NCI-H1930 (cell line): ENCODE results near the gene ALB.

Experiments used
- DNase-seq, 2 experiments: peaks; one replicate each; lab custom pipeline; 2025; lab: John Stamatoyannopoulos, UW

Gene ALB

DNA sequence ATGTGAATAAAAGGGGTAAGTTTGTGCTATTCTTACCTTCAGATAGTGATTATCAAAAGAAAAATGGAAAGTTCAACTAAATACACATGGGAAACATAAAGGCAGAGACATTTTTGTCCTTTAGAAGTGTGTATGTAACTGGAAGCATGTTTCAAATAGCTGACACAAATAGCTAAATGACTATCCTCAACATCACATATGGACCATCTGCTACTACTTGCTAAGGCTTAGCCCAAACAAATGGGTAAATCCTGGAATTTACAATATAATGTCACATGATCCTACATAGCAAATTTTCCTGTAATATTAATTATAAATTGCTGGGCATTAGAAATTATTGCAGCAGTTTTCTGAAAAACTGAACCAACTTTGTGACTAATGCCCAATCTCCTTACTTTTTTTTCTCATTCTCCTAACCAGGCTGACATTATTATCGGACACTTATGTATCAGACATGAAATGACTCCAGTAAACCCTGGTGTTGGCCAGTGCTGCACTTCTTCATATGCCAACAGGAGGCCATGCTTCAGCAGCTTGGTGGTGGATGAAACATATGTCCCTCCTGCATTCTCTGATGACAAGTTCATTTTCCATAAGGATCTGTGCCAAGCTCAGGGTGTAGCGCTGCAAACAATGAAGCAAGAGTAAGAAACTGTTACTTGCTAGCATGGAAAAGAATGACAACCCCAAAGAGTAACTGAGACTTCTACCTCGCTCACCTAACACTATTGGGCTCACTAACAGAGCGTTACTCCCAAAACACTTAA is 48.1 kb downstream of the ALB start:
- DNase-seq, result no peak

DNA sequence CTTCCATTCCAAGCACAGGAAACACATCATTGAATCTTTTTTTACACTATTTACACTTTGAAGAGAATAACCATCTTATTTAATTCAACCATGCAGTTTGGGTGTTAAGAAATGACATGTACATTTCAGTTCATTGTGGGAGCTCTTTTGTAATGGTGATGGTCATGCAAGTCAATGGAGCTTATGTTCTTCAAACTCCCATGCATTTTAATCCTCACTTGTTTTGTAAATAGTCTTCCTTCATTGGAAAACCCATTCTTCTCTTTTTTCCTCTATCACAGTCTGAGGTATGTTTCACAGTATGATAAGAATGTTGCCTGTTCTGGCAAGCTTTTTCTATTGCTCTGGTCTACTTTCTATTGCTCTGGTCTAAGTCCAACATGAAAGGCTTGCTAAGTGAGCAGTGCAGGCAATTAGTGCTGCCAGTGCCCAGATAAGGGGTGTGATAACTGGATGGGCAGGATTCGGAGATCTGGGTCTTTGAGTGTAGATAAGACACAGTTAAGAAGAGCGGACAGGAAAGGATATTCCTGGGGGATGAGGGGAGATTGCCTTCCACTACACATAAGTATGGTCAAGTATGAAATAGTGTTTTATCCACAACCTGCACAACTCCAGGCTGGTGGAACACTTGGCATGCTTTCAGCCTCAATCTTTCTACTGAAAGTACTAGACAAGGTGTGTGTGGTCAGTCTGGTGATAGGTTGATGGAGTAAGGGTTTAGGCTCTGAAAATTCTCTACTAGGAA is 49.0 kb downstream of the ALB start:
- DNase-seq, result no peak

DNA sequence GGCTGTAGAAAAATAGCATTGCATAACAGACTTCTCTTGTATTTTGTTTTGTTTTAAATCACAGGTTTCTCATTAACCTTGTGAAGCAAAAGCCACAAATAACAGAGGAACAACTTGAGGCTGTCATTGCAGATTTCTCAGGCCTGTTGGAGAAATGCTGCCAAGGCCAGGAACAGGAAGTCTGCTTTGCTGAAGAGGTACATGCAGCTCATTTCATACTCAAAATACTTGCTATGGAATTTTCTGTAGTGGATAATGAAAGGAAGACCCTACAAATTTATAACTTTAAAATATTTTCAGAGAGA is 49.6 kb downstream of the ALB start:
- DNase-seq, result no peak

DNA sequence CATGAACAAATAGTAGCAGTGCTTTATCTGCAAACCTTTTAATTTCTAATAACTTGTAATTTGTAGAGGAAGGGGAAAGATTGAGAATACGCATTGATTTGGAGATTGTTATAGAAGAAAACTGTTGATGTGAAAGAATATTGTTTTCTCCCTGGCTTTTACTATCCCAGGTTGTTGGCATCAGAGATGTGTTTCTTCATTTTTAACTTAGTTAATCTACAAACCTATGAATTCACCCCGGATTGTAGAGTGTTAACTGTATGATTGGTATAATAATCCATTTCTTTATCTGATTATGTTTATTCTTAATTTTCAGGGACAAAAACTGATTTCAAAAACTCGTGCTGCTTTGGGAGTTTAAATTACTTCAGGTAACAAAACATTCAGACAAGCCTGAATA is 50.8 kb downstream of the ALB start:
- DNase-seq, result no peak

DNA sequence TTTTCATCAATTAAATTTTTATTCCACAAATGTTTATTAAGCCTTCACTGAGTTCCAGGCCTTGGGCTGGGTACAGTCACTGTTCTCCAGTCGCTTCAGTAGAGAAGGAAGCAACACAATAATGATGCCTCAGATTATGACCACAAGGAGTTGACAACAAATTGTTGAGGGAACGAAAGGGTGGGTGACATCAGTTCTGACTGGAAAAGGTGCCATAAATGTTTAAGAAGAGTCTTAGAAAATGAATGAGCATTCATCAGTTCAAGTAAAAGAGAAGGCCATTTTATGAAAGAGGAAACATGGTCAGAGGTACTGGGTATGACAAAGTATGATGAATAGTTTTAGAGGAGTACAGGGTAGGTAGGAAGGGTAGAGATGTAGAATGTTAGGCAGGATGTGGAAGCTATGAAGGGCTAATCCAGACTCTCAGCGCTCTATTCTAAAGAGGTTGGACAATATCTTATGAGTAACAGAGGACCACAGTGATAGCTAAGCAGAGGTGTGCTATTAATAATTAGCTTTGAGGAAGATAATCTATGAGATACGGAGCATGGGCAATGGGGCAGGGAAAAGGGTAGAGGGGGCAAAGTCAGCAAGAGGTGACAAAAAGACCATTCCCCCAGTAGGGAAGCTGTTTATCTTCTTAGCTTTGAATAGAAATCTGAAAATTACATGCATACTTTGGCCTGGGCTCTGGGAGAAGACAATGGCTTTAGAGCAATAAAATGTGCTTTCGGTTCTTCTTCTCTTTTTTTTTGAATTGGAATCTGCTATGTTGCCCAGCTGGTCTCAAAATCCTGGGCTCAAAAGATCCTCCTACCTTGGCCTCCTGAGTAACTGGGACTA is 52.3 kb downstream of the ALB start:
- DNase-seq, result no peak

DNA sequence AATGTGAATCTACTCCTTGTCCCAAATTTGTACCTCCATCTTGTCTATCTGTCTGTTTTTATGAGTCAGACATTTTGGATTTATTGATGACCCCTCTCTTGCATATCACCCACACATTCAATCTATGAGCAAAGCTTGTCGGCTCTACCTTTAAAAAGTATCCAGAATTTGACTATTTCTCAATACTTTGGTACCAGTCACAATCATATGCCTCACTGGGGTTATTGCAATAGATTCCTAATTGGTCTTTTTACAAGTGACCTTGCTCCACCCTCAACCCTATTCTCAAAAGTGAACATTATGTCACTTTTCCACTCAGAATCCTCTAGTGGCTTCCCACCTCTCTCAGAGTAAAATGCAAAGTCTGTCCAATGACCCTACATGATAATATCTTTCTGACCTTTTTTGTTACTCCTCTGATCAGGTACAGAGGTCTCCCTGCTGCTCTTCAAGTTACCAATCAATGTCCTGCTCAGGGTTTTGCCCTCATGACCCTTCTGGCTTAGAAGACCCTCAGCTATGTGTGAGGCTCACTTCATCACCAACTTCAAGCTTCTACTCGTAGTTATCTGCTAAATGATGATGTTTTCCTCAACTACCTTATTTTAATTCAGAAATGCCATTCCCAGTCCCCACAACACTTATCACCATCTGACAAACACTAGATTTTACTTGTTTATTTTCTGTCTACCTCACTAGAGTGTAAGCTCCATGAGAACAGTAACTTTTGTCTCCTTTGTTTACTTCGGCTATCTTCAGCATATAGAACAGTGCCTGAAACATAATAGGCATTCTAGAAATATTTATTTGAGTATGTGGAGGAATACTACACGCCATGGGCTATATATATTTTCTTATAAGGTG is 54.3 kb downstream of the ALB start:
- no peak for DNase-seq

DNA sequence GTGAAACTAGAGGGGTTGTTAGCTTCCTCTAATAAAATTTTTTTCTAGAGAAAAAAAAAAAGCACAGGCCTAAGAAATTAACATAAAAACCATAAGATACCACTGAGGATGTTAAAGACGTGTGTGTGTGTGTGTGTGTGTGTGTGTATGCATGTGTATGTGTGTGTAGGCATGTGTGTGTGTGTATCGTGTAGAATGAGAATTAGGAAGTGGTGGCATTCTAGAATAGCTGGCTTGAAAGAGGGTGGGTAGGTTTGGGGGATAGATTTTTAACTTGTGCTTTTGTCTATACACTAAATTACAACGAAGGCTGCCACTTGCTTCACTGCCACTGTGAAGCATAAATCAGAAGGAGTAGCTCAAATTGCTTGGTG is 54.9 kb downstream of the ALB start:
- DNase-seq, result no peak

DNA sequence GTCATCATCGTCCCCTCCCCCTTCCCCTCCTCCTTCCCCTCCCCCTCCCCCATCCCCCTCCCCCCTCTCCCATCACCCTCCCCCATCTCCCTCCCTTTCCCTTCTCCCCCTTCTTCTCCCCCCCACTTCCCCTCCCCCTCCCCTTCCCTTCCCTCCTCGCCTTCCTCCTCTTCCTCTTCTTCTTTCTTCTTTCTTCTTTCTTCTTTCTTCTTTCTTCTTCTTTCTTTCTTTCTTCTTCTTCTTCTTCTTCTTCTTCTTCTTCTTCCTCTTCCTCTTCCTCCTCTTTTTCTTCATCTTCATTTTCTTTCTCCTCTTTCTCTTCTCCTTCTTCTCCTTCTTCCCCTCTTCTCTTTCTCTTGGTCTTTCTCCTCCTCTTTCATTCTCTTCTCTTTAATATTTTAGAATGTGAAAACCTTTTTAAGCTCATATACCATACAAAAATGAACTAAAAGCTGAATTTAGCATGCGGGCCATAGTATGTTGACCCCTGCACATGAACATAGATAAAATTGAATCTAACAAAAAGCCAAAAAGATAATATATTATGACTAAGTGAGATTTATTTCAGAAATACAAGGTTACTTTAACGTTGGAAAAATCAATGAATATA is 56.9 kb downstream of the ALB start:
- no peak for DNase-seq

DNA sequence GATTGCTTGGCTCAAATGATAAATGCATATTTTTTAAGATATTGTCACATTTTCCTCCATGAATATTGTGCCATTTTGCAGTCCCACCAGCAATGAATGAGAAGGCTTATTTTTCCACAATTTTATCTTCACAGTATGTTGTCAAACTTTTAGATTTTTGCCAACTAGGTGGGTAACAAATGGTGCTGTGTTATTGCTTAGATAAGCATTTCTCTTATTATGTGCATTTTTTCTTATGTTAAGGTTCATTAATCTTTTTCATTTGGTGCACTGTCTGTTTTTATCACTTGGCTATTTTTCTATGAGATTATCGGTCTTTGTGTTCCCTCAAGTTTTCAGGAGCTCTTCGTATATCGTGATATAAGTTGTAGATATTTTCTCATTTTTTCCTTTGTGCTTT is 64.1 kb downstream of the ALB start:
- no peak for DNase-seq

DNA sequence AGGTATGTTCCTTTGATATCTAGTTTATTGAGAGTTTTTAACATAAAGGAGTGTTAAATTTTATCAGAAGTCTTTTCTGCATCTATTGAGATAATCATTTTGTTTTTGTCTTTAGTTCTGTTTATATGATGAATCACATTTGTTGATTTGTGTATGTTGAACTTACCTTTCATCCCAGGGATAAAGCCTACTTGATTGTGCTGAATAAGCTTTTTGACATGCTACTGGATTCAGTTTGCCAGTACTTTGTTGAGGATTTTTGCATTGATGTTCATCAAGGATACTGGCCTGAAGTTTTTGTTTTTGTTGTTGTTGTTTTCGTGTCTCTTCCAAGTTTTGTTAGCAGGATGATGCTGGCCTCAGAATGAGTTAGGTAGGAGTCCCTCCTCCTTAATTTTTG is 66.6 kb downstream of the ALB start:
- DNase-seq, result no peak
